GM04503 (cell line): ENCODE results near the gene FAF1.
"Not testable (repeated sequence)": the region's sequence is repeated elsewhere in the genome, so short reads cannot be mapped to it uniquely, and the experiment has no call there.

Experiments used
- DNase-seq: peaks from one replicate; pipeline ENCODE4 v3.0.0-alpha.2; 2012; ENCODE audit warnings: low read depth

Gene FAF1

GRCh38 chr1:50559421-50559820 lies 400.6 kb downstream of the FAF1 start:
- no peak for DNase-seq

- no peak for DNase-seq
Observed at GRCh38 chr1:50553921-50554320, 406.1 kb downstream of the FAF1 start.

- DNase-seq, result no peak
Observed at GRCh38 chr1:50548243-50548642, 411.8 kb downstream of the FAF1 start.

- no peak for DNase-seq
Observed at GRCh38 chr1:50542362-50542761, 417.7 kb downstream of the FAF1 start.

GRCh38 chr1:50538476-50538875 lies 421.6 kb downstream of the FAF1 start:
- no peak for DNase-seq

GRCh38 chr1:50531601-50532000 lies 428.5 kb downstream of the FAF1 start:
- DNase-seq, result no peak

- no peak for DNase-seq
Observed at GRCh38 chr1:50531027-50531426, 429.0 kb downstream of the FAF1 start.

- DNase-seq, result no peak
Observed at GRCh38 chr1:50529510-50529909, 430.6 kb downstream of the FAF1 start.

GRCh38 chr1:50527987-50528320 lies 432.1 kb downstream of the FAF1 start:
- DNase-seq, result not testable (repeated sequence)

- DNase-seq, result no peak
Observed at GRCh38 chr1:50527249-50527986, 432.6 kb downstream of the FAF1 start.

- DNase-seq, result no peak
Observed at GRCh38 chr1:50526431-50526830, 433.6 kb downstream of the FAF1 start.

GRCh38 chr1:50523548-50523947 lies 436.5 kb downstream of the FAF1 start:
- no peak for DNase-seq

- no peak for DNase-seq
Observed at GRCh38 chr1:50522691-50523342, 437.2 kb downstream of the FAF1 start.

- DNase-seq, result no peak
Observed at GRCh38 chr1:50521703-50522102, 438.4 kb downstream of the FAF1 start.

- DNase-seq, result no peak
Observed at GRCh38 chr1:50517488-50517887, 442.6 kb downstream of the FAF1 start.

- DNase-seq, result no peak
Observed at GRCh38 chr1:50516056-50516455, 444.0 kb downstream of the FAF1 start.

GRCh38 chr1:50508040-50508586 lies 452.0 kb downstream of the FAF1 start:
- DNase-seq, result no peak

- no peak for DNase-seq
Observed at GRCh38 chr1:50505427-50505826, 454.6 kb downstream of the FAF1 start.

GRCh38 chr1:50503515-50503914 lies 456.6 kb downstream of the FAF1 start:
- DNase-seq, result no peak

- DNase-seq, result no peak
Observed at GRCh38 chr1:50502147-50502546, 457.9 kb downstream of the FAF1 start.

GRCh38 chr1:50497007-50497406 lies 463.1 kb downstream of the FAF1 start:
- no peak for DNase-seq

- DNase-seq, result no peak
Observed at GRCh38 chr1:50493710-50494109, 466.4 kb downstream of the FAF1 start.

- no peak for DNase-seq
Observed at GRCh38 chr1:50492142-50492541, 467.9 kb downstream of the FAF1 start.

- no peak for DNase-seq
Observed at GRCh38 chr1:50491142-50491541, 468.9 kb downstream of the FAF1 start.
